H1 (cell line): Measurements from ENCODE around the gene CACNB4. TPM values are rescaled to one million over a fixed set of nuclear protein-coding genes. Genes with fewer than 3 reads are reported as not detected.

ENCODE experiments used
- EZH2 ChIP-seq: fragments of 200-600 bp; sonication (generic); IDR thresholded peaks from 2 replicates; pipeline ENCODE4 v1.7.1; 2012; ENCODE audit warnings: low read depth, mild to moderate bottlenecking, moderate library complexity, low read length, inconsistent platforms; ENCODE audit not compliant: severe bottlenecking
- NANOG ChIP-seq: IDR thresholded peaks from 2 replicates; pipeline ENCODE4 v1.6.1; 2011; ENCODE audit warnings: low read length, low read depth, mild to moderate bottlenecking, inconsistent platforms; ENCODE audit not compliant: insufficient read depth, poor library complexity, severe bottlenecking
- SAP30 ChIP-seq: fragments of 300-600 bp; sonication (generic); IDR thresholded peaks from 2 replicates; pipeline ENCODE4 v1.7.1; 2012; ENCODE audit warnings: low read length, moderate library complexity, mild to moderate bottlenecking, inconsistent platforms; ENCODE audit not compliant: insufficient read depth, insufficient replicate concordance
- polyA plus RNA-seq, 7 experiments: library from polyadenylated mRNA; depleted of rRNA in 3 of 7; stranded (reverse) in 5 of 7; unstranded in 2 of 7; fragments of >200 nt in 5 of 7; fragments of 200-250 nt in 2 of 7; gene quantifications; 1 replicate in 5 of 7; 2 replicates in 1 of 7; 4 replicates in 1 of 7; pipeline versions ENCODE4 v1.2.1 to v1.2.3, GENCODE V29; 2011 to 2013; ENCODE audit warnings: missing spikeins in 2 of 7, mixed read lengths in 2 of 7
- total RNA-seq: library from RNA; stranded (reverse); fragmentation: NEBNext Ultra II Directional; extraction: Animal tissue kit (Norgen Biotek cat#: 25700); gene quantifications from 2 replicates; pipeline ENCODE4 v1.2.1, GENCODE V29; 2021

CACNB4 gene
- total and polyA plus RNA-seq, 2 of the 8 experiments (the other 6 are each of a cell fraction or from before 2014, with no cell fraction given), result 2.0 to 4.0 TPM

GRCh38 chr2:151826737-151827157 lies 272.1 kb downstream of the CACNB4 start (continued):
- TF ChIP-seq EZH2 (no peak), NANOG (no peak), SAP30 (no peak)
- TF ChIP-seq, all 59 proteins: peak for 0
